Activated T-cell treated with anti-CD3 and anti-CD28 coated beads, Interleukin-2, amount 50 U/mL, for 4 hours (primary cell): ENCODE results near the gene ALX4. TPM values are rescaled to one million over a fixed set of nuclear protein-coding genes. Genes with fewer than 3 reads are reported as not detected.

Experiments
- ATAC-seq, 2 donors: fragments of 200-7000 bp; cut with Tn5 transposase; one replicate each; pipeline ENCODE4 v1.10.0; 2021
- DNase-seq: peaks from one replicate; pipeline ENCODE4 v3.0.0-alpha.2; 2020
- H3K27me3 Mint-ChIP-seq: one replicate; pipeline ENCODE4 v1.8.0; 2021; ENCODE audit warnings: low read depth, mixed read lengths
- H3K36me3 Mint-ChIP-seq: one replicate; pipeline ENCODE4 v1.8.0; 2022; ENCODE audit warnings: mixed read lengths; ENCODE audit not compliant: insufficient read depth
- H3K4me1 Mint-ChIP-seq: one replicate; pipeline ENCODE4 v1.8.0; 2021; ENCODE audit warnings: low read depth, mixed read lengths
- H3K4me3 Mint-ChIP-seq: one replicate; pipeline ENCODE4 v1.8.0; 2021; ENCODE audit warnings: mild to moderate bottlenecking, moderate library complexity, mixed read lengths
- H3K9me3 Mint-ChIP-seq: one replicate; pipeline ENCODE4 v1.8.0; 2021; ENCODE audit warnings: mixed read lengths
- total RNA-seq, 3 donors: library from RNA; stranded (reverse); gene quantifications; one replicate each; pipeline ENCODE4 v1.2.1, GENCODE V29; 2021

The ALX4 gene
- total RNA-seq, 3 donors from 2014 or later: not detected

DNA sequence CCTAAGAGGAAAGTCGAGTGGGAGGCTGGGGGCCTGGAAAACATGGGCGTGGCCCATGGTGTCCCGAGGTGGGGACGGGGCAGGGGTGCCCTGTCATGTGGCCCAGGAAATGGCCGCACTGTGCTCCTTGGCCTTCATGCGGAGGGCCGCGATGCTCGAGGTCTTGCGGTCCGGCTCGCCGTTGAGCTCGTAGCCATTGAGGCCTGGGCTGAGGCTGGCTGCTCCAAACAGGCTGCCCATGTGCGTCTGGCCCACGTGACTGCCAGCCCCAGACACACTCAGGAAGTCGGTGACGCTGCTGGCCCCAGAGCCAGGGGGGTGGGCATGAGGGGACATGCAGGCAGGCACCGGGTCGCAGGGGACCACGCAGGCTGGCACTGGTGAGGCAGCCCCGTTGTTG is 45.2 kb downstream of the ALX4 start:
- Mint-ChIP-seq H3K4me1 (no peaks in the 10 kb centered on the region), H3K4me3 (no peak overlapping the region)

DNA sequence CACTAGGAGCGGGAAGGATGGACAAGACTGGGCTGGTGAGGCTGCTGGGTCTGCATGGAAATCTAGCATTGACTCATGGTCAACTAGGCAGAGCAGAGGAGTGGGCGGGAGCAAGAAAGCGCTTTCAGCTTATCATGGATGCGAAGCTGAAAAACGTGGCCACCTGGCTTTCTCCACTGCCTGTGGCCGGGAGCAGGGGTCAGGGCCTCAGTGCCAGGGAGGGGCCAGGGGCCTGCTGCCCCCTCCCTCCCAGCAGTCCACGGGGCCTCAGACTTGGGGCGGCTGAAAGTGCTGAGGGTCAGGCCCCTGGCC is 45.5 kb downstream of the ALX4 start:
- ATAC-seq (no peak), DNase-seq (no peak)
- Mint-ChIP-seq H3K36me3 (no peaks in the 10 kb centered on the region), H3K27me3 (peaks cover 5% of the 10 kb centered on the region), H3K4me1 (peaks cover 2% of the 10 kb centered on the region), H3K4me3 (no peak overlapping the region), H3K9me3 (no peaks in the 10 kb centered on the region)

More for the DNA sequence above, 45.2 kb downstream of the ALX4 start:
- no peak for DNase-seq
- Mint-ChIP-seq H3K27me3 (peaks cover 7% of the 10 kb centered on the region), H3K36me3 (no peaks in the 10 kb centered on the region), H3K9me3 (no peaks in the 10 kb centered on the region)
- ATAC-seq: no peak

GRCh38 chr11:44263738-44264437 is 46.1 kb downstream of the ALX4 start:
- peaks cover 5% of the 10 kb centered on the region for H3K27me3 Mint-ChIP-seq
- H3K9me3 Mint-ChIP-seq: no peaks in the 10 kb centered on the region
- H3K4me1 Mint-ChIP-seq: peaks cover 6% of the 10 kb centered on the region
- no peaks in the 10 kb centered on the region for H3K36me3 Mint-ChIP-seq
- DNase-seq (no peak), ATAC-seq (no peak)
- H3K4me3 Mint-ChIP-seq: no peak overlapping the region

GRCh38 chr11:44261800-44262591 is 47.9 kb downstream of the ALX4 start:
- Mint-ChIP-seq H3K9me3 (no peaks in the 10 kb centered on the region), H3K4me3 (no peak overlapping the region), H3K27me3 (peaks cover 5% of the 10 kb centered on the region), H3K36me3 (no peaks in the 10 kb centered on the region), H3K4me1 (peaks cover 16% of the 10 kb centered on the region)
- DNase-seq: no peak
- no peak for ATAC-seq

DNA sequence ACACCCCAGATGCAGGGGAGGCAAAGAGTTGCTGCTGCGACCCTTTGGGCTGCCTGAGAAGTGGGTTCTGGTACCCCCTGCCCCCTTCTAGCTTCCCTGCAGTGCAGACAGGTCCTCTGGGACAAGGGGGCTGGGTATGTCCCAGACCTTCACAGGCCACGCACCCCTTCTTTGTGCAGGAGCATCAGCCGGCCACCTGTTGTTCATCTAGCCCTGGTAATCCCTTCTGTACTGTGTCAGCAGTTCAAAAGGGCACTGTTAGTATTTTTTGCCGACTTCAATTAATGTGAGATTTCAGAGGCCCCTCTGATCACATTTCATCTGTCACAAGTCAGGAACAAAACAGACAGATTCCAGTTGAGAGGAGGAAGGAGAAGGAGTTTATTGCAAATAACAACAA is 49.9 kb downstream of the ALX4 start:
- H3K27me3 Mint-ChIP-seq: peaks cover 5% of the 10 kb centered on the region
- no peak for DNase-seq
- no peak overlapping the region for H3K4me3 Mint-ChIP-seq
- H3K9me3 Mint-ChIP-seq: no peaks in the 10 kb centered on the region
- no peaks in the 10 kb centered on the region for H3K36me3 Mint-ChIP-seq
- ATAC-seq: no peak
- H3K4me1 Mint-ChIP-seq: peaks cover 23% of the 10 kb centered on the region

DNA sequence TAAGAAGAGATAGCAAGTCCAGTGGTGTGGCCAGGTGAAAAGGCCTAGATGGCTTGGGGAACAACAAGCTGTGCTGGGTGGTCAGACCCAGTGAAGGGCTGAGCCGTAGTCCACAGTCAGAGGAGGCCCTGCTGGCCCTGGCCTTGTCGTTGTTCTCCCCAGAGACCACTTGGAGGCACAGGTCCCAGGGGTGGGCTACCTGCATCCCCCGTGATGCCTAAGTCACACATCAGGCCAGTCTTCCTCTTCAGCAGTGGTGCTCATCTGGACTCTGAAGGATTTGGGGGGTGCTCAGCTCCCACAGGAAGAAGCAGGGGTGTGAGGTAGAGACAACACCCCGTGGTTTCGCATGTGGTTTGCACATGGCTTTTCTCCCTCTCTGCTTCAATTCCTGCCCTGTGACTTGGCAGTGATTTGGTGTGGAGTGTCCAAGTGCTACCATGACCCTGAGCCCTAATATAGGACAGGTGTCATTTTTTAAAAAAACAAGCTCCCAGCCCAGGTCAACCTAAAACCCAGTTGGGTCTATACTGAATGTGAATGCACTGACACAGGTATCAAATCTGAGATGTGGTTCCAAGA is 51.0 kb downstream of the ALX4 start:
- Mint-ChIP-seq H3K4me3 (no peak overlapping the region), H3K36me3 (no peaks in the 10 kb centered on the region), H3K27me3 (peaks cover 5% of the 10 kb centered on the region), H3K9me3 (no peaks in the 10 kb centered on the region), H3K4me1 (peaks cover 23% of the 10 kb centered on the region)
- no peak for DNase-seq
- ATAC-seq: no peak

DNA sequence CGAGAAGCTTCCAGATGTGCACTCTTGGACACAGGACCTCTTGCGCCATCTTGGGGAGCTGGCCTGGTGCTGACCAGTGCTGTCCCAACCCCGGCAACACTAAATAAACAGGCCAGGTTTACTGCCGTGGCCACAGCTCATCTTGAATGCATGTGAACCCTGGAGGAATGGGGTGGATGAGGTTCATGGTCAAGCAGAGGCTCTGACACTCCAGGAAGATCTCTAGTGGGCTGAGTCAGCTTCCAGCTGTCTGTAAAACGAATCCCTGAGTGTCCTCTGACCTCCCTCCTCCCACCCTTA is 51.8 kb downstream of the ALX4 start:
- no peak for DNase-seq
- no peak for ATAC-seq
- Mint-ChIP-seq H3K9me3 (peaks cover 7% of the 10 kb centered on the region), H3K4me1 (peaks cover 23% of the 10 kb centered on the region), H3K36me3 (peaks cover under 1% of the 10 kb centered on the region), H3K27me3 (peaks cover 5% of the 10 kb centered on the region), H3K4me3 (no peak overlapping the region)

DNA sequence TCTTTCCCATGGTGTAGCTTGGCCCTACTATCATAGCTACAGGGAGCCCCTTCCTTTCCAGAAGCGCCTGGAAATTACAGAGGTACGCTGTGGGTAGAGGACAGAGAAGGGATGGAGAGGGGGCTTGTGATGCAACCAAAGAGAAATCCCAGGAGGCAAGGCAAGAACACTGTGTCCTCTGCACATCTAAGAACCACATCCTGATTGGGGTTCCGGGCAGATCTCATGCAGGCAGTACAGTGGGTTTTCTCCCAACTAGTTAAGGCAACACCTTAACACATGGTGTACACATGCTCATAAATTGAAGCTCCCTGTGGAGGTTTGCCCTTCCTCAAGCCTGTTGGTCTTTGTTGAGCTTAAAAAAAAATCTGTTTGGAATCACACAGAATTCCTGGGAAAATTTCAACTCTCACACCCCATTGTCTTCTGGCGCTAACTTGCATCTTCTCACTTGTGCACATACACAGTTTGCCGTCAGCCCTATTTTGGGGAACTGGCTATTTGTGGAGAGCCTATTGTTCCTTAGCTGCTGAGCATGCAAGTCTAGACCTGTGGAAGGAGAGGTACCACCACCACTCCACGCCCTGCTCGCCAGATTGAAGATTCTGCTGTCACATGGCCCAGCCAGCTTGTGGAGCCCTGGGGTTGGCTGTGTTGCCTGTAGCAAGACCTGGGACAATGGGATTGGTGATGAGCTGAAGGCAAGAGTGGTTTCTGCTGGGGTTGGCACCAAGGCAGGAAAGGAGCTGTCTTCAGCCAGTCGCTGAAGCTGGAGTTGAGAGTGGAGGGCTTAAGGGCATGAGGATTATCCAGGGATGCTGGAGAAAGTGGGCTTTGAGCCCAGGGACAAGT is 52.4 kb downstream of the ALX4 start:
- H3K9me3 Mint-ChIP-seq: peaks cover 12% of the 10 kb centered on the region
- no peak overlapping the region for H3K4me3 Mint-ChIP-seq
- H3K27me3 Mint-ChIP-seq: peaks cover 1% of the 10 kb centered on the region
- DNase-seq: no peak
- ATAC-seq: no peak
- peaks cover 23% of the 10 kb centered on the region for H3K4me1 Mint-ChIP-seq
- peaks cover 5% of the 10 kb centered on the region for H3K36me3 Mint-ChIP-seq

DNA sequence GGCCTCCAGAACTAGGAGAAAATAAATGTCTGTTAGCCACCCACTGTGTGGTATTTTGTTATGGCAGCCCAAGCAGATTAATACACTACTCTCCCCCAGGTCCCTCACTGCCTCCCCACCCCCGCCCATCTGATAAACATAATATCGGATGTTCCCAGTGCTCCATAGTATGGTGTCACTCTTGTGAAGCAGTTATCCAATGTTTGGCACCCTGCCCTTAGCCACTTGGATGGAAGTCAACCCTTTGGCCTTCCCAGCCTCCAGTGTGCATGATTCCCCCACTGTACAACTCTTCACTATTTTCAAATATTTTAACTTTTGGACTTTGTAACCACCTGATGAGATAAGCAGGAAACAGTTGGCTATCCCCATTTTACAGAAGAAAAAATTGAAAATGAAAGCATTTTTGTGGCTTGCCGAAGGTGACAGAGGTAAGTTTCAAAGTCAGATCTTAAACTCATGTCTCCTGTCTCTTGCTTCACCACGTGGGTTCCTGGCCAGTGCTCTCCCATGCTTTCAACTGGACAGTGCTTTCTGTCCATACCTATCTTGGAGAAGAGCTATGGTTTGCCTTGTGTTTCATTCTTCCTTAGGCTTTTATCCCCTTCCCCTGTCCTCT is 53.2 kb downstream of the ALX4 start:
- Mint-ChIP-seq H3K36me3 (peaks cover 13% of the 10 kb centered on the region), H3K4me3 (no peak overlapping the region), H3K9me3 (peaks cover 20% of the 10 kb centered on the region), H3K4me1 (peaks cover 23% of the 10 kb centered on the region), H3K27me3 (no peaks in the 10 kb centered on the region)
- no peak for ATAC-seq
- no peak for DNase-seq

DNA sequence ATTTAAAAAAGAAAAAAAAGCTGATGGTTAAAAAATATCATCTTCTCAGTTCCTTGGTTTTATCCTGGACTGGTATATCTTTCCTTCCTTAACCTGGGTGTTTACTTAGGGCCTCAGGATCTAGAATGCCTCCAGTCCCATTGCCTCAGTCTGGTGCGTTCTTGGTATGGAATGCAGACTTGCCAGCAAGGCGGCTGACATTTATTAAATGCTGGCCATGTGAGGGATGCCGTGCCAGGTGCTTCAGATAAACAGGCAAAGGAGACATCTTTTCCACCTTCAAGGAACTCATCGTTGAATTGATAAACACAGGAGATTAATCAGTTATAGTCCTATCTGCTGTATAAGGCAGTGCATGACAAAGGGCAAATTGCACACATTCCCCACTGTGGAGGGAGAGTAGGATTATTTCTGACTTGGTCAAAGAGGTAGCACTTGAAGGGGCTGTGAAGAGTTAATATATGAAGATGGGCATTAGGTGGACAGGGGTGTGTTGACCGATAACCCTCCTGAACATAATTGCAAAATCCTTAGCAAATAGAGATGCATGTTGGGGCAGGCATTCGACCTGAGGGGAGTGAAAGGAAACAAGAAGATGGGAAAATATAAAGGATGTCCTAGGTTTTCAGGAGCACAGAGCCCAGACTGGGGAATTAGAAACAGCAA is 54.4 kb downstream of the ALX4 start:
- H3K9me3 Mint-ChIP-seq: peaks cover 28% of the 10 kb centered on the region
- H3K36me3 Mint-ChIP-seq: peaks cover 20% of the 10 kb centered on the region

DNA sequence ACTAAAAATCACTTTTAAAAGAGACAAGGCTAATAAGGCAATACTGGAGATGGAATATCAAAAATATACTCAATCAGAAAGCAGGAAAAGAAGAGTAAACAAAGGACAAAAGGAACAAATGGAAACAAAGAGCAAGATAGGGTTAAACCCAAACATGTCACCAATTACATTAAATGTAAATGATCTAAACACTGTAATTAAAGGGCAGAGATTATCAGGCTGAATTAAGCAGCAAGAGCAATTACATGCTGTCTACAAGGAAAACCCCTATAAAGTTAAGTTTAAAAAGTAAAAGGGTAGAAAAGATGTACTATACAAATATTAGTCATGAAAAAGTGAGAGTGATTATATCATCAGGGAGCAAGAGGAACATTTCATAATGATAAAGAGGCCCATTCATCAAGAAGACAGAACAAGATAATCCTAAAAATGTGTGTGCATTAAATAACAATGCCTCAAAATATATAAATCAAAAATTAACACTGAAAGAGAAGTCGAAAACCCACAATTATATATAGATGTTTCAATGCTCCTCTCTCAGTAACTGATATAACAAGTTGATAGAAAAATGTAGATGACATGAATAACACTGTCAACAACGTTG is 56.8 kb downstream of the ALX4 start:
- Mint-ChIP-seq H3K4me1 (peaks cover 14% of the 10 kb centered on the region), H3K9me3 (peaks cover 28% of the 10 kb centered on the region), H3K4me3 (no peak overlapping the region), H3K36me3 (peaks cover 36% of the 10 kb centered on the region), H3K27me3 (no peaks in the 10 kb centered on the region)
- DNase-seq (no peak), ATAC-seq (no peak)

More for the DNA sequence above, 54.4 kb downstream of the ALX4 start:
- Mint-ChIP-seq H3K4me3 (no peak overlapping the region), H3K27me3 (no peaks in the 10 kb centered on the region), H3K4me1 (peaks cover 23% of the 10 kb centered on the region)
- DNase-seq (no peak), ATAC-seq (no peak)

DNA sequence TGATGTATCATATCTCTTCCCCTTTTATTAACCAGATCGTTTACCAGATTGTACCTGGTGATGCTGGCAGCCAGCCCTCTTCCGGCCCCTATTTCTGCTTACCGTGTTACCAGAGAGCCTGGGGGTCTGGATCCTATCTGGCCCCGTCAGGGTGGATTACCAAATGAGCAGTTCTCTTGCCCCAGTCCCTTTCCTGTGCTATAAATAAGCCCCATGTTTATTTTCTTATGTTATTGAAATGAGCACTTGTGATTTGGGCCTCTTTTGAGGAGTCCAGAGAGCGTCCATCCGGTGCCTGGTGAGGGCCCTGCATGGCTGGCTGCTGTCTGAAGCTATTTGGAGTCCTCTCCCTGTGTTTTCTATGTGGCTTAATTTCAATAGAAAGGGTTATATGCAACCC is 59.5 kb downstream of the ALX4 start:
- Mint-ChIP-seq H3K36me3 (peaks cover 45% of the 10 kb centered on the region), H3K9me3 (peaks cover 28% of the 10 kb centered on the region), H3K4me3 (no peak overlapping the region), H3K27me3 (no peaks in the 10 kb centered on the region), H3K4me1 (no peaks in the 10 kb centered on the region)
- ATAC-seq: no peak
- no peak for DNase-seq

- ATAC-seq: no peak
- Mint-ChIP-seq H3K36me3 (peaks cover 60% of the 10 kb centered on the region), H3K4me1 (no peaks in the 10 kb centered on the region)
These were observed 61.8 kb downstream of the ALX4 start for GRCh38 chr11:44248109-44248508.

More at GRCh38 chr11:44248109-44248508, 61.8 kb downstream of the ALX4 start:
- Mint-ChIP-seq H3K9me3 (peaks cover 22% of the 10 kb centered on the region), H3K4me3 (no peak overlapping the region), H3K27me3 (no peaks in the 10 kb centered on the region)
- no peak for DNase-seq
